GM21619 (cell line): ENCODE results near the gene KRT37.
"Not testable (repeated sequence)": the region's sequence is repeated elsewhere in the genome, so short reads cannot be mapped to it uniquely, and the experiment has no call there.

Experiments used
- ATAC-seq: cut with Tn5 transposase; IDR thresholded peaks from one replicate; pipeline ENCODE4 v1.9.1; 2021; ENCODE audit not compliant: unreplicated experiment

Gene KRT37

DNA sequence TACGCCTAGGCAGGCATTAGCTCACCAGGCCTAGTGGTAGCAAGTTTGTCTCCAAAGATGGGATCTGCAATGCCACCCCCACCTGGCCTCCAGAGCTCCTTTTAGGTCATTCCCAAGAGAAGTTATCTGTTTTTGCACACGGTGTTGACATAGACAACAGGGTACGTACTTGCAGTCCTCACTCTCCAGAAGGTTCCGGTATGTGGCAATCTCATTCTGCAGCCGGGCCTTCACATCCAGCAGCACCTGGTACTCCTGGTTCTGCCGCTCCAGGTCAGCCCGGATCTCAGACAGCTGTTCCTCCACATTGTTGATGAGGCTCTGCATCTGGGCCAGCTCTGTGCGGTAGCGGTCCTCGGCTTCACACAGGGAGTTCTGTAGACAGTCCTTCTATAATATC lies 17.2 kb downstream of the KRT37 start:
- no peak for ATAC-seq

DNA sequence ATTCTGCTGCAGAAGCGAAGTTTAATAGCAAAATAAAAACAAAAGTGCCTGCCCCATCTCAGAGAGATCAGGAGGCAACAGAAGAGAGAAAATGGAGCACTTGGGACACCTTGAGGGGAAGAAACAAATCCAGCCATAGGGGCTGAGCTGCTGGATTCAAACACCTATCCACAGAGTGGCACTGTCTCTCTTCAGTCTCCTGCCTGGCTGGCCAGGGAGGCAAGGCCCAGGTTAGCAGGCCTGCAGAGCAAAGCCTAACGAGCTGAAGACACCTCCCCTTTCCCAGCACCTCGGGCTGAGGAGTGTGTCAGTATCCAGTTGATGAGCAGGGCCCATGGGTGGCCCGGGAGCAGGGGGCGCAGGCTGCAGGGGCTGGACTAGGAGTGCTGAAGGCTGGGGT lies 18.2 kb downstream of the KRT37 start:
- ATAC-seq: no peak

DNA sequence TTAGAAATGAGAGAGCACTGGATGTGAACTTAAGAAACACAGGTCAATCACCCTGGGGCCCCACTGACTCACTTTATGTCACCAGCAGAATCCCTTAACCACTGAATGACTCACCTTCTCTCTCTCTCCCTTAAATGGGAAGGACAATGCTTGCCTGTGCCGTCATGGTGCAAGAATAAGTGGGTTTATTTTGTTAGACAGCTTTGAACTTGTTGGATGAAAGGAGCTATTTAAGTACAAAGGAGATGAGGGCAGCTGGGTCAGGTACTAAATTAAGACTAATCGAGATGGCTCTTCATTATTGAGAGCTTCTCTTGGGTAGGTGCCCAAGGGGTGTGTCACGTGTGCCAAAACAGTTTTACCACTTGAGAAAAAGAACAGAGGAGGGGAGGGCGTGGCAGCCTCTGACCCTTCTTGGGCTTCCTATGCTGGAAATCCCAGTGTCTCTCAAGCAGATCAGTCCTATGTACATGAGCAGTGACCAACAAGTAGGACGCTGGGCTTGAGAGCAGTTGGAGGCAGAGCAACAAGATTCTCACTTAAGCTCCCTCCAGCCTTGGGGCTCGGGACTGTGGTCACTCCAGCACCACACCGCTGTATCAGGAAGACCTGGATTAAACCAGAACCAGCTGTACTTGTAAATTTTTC lies 20.2 kb downstream of the KRT37 start:
- no peak for ATAC-seq

DNA sequence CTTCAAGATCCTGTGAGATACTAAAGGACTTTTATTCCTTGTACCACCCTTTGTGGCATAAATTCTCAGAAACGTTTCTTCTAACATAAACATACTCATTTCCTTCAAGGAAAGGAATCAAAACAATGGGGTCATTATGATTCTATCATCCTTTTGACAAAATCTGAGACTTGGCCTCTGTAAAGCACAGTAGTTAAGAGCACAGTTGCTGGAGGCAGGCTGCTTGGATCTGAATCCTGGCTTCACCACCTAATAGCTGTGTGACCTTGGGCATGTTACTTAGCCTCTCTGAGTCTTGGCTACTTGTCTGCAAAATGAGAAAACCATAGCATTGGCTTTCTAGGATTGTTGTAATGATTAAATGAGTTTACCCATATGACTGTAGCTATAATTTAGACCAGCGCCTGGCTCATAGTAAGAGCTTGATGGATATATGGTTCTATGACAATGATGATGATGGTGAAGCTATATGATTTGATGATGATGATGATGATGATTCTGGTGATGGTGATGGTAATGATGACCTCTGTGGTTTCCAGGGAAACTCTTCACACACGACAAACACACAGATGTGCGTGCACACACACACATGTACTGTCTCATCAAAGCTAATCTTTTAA lies 20.9 kb downstream of the KRT37 start:
- ATAC-seq: no peak

DNA sequence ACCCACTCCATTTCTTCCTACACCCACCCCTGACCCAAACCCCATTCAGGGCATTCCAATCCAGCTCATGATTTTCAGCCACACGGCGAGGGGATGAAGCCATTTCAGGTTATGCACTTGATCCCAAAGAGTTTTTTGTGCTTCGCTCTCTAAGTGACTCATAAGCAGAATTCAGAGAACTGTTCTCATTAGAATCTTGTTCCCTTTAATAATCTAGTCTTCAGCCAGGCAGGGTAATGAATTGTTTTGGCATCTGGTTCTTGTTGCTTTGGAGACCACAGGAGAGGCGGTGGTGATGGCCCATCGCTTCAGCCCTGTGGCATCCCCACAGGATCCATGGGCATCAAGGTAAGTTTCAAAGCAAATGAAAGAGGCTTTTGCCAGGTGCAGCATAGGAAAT lies 22.2 kb downstream of the KRT37 start:
- ATAC-seq: no peak

DNA sequence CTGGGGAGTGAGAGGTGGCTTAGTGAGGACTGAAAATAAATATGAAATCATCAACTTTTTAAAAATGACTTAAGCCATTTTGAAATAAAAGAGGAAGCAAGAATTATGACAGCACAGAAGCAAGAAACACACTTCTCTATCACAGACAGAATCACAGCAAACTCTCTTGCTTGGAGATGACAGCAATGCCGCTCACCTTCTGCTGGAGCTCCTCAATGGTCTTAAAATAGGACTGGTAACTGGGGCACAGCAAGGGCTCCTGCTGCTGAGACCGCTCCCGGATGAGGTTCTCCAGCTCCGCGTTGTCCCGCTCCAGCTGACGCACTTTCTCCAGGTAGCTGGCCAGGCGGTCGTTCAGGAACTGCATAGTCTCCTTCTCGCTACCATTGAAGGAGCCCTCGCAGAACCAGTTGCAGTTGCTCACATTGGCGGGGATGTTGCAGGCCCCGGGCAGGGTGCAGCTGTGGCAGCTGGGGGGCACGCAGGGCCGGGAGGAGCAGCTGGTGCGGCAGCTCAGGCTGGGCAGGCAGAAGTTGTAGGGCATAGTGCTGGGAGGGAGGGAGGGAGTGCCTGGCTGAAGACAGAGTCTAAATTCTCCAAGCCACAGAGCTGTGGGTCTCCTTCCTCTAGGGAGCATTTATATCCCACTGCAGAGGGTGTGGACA lies 27.3 kb downstream of the KRT37 start, which contains the start of gene KRT31:
TSS of gene KRT31 (minus strand) at position 613 of the 665 bp plus-strand sequence. CDS start at position 544, 69 bp downstream.
- no peak for ATAC-seq

DNA sequence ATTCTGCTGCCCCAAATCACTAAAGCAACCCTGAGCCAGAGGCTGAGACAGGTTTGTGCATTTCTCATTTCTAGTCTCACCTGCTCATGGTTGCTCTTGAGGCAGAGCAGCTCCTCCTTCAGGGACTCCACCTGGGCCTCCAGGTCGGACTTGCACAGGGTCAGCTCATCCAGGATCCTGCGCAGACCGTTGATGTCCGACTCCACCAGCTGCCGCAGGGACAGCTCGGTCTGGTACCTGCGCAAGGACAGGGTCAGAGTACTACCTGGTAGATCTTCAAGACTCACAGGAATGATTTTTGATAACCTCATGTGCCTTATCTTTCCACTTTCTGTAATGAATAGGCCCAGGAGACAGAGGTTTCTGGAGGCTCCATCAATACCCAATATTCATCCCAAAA lies 28.0 kb downstream of the KRT37 start:
- ATAC-seq: no peak

DNA sequence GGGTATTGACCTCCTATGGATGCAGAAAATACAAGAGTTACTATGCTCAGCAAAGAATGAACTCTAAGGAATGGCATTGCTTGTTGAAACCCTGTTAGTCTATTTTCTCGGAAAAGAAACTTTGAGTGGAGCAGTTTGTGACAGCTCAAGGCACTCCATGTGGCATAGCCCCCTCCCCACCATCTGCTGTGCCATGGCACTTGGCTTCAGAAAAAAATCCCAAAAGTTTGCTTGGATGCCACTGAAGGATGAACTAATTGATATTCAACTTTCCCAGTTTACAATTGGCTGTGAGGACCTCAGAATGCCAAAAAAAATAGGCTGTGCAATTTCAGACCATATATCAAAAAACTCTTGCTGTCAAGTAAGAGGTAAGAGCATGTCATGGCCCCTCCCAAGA lies 28.8 kb downstream of the KRT37 start:
- no peak for ATAC-seq

DNA sequence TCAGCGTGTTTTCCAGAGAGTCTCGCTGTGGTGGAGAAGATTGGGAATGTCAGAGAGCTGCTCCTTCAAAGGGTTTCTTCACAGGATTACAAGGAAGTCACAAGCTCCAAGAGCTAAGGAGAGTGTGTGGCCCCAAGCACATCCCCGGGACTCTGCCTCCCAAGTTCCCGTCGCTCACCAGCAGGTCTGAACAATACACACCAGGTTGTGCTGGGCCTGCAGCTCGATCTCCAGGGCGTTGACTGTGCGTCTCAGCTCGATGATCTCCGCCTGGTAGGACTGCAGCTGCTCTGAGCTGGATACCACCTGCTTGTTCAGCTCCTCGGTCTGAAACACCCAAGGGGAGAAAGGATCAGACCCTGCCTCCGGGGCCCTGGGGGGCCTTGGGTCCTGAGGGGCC lies 29.3 kb downstream of the KRT37 start:
- ATAC-seq: not testable (repeated sequence)

DNA sequence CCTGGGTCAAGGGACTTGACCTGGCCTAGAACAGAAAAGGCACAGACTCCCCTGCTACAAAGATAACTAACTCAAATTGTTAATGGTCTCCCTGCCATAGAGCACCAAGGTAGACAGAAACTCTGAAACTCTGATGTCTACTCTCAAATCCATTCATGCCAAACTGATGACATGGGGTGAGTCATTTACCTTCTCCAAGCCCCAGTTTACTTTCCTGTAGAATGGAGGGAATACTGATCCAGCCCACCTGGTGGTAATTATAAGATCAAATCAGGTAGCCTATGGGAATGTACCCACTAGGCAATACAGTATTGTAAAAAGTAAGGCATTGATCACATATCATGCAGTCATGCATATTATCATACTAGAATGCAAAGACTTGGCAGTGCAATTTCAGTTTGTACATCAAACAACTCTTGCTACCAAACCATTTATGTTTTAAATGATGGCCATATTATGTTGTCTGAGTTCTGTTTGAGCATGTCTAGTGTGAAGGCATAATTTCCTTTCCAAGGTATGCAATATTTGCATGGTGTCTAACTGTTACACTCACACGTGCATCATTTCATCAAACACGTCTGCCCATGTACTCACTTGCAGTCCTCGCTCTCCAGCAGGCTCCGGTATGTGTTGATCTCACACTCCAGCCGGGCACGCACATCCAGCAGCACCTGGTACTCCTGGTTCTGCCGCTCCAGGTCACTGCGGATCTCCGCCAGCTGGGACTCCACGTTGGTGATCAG lies 30.0 kb downstream of the KRT37 start:
- ATAC-seq: no peak

DNA sequence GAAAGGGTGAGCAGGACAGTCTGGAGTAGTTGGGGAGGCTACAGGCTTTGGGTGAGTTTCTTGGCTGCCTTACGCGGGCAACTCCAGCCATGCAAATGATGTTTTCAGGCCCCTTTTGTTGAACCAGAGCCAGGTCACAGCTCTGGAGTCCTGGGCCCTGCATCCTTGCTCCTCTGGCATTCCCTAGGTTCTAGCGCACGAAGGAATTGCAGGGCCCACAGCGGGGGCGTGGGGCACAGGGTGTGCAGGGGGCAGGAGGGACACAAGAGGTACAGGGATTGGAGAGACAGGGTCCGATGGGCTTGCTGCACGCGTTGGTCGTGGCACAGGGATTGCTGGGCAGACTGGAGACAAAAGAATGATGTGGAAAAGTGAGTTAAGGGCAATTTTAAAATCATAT lies 30.6 kb downstream of the KRT37 start:
- ATAC-seq: no peak

DNA sequence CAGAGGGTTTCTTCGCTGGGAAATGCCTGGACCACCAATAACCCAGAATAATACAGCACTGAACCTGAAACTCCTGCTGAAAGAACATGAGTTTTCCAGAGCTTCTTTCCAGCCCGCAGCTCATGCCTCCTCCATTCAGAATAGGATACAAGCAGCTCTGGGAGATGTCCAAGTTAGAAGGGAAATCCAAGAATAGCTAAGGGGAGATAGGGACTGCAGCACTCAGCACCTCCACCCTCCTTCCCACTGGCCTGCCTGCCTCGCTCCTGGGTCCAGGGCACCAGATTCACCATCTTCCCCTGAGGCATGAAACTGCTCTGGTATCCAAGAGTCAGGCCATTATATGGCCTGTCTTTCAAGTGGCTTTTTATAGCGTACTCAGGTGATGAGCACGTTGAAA lies 31.1 kb downstream of the KRT37 start:
- ATAC-seq: no peak

DNA sequence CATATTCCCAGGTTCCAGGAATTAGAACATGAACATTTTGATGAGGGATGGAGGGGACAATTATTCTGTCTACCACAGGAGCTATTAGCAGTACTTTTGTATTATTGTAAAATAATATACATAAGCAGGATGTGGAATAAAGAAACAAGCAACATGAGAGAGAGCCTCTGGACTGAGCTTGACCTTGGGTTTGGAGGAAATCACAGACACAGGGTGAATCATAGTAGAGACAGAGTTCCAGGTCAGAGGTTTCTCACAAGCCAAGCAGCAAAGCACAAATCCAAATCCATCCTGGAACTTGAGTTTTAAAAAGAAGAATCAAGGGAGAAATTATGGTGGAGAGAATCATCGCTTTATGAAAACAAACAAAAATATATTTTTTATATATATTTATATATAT lies 32.1 kb downstream of the KRT37 start:
- no peak for ATAC-seq

DNA sequence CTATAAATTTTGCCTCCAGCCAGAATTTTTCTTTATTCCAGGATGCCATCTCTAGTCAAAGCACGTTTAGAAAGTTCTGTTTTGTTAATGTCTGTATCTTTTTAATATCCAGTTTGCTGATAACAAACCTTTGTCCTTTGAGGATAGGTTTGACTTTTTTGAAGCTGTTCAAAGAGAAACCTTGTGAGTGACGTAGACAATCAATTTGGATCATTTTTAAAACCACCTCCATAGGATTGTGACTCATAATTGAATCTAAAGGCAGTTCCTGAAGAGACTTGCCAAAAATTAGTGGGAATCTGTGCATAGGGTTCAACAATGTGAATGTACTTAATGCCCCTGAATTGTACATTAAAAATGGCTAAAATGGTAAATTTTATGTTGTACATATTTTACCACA lies 32.9 kb downstream of the KRT37 start:
- ATAC-seq: no peak

DNA sequence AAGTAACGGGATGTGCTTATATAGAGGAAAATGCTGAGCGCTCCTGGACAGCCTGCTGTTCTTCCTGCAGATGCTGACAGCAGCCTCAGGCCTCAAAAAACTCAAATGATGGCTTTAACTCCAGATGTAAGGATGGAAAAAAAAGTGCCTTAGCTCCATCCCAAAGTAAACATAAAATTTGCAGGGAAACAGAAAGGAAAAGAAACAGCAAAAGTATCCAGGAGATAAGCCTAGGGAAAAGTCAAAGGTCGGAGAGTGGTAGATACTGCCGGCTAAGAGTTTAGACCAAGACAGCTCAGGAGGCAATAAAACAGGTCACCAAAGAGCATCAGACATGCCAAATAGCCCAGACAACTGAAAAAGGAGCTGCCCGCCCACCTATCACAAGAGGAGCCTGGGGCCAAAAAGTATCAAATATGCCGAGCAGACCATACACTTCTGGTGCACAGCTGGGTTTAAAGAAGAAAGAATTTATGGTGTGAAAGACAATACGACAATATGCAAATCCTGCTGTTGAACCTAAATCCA lies 33.9 kb downstream of the KRT37 start:
- ATAC-seq: no peak

DNA sequence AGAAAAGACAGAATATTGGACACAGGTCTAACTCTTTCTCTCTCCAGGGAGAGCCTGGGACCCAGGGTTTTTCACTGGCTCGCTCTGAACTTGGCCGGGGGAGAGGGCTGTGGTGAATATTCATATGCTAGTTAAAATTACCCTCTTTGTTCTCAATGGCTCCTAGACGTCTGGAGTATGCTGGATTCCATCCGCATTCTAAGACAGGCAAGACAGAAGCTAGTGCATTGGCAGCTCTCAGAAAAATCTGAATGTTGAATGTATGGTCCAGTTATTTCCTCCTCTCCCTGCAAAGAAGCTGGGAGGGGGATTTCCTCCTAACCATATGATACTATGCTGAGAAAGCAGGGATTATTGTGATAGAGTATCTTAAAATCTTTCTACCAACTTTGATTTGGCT lies 36.7 kb downstream of the KRT37 start:
- no peak for ATAC-seq

DNA sequence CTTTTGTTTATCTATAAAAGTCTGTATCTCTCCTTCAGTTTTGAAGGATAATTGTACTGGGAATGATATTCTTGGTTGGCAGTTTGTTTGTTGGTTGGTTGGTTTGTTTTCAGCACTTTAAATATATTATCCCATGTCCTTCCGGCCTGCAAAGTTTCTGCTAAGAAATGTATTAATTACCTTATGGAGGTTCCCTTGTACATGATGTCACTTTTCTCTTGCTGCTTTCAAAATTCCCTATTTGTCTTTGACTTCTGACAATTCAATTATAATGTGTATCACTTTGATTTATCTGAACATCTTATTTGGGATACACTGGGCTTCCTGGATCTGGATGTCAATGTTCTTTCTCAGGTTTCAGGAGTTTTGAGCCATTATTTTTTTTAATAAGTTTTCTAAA lies 38.2 kb downstream of the KRT37 start:
- no peak for ATAC-seq

DNA sequence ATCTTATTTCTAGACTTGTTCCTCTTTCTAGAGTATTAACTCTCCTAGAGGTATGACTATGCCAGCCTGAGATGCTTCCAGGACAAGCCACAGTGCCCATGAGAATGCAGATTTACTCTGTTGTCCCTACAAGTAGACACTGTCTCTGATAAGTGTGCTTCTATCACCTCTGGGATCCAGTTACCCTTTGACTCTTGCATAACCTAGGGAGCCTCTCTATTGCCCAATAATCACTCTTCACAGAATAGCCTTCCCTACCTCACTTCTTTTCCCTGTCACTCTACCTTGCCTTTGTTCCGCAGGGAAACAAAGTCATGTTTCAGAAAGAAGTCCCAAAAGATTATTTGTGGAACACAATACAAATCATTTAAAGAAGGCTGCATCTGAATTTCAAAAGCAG lies 40.7 kb downstream of the KRT37 start:
- ATAC-seq: no peak

DNA sequence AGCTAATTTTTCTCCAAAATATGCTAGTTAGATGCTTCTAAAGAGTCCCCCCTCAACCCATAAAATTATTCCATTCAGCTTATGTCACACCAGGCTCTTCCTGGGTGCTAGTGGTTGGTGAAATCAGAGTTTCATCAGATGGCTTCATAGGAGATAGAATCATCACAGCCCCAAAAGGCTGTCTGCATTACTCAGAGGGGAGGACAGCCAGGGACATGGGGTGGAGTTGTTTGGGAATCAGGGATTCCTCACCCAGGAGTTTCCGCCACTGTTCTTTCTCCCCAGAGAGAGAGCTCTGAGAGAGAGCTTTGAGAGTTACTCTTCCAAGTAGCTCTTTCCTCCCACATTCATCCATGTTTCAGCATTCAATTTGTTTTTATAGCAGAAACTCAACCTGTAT lies 42.0 kb downstream of the KRT37 start:
- no peak for ATAC-seq

DNA sequence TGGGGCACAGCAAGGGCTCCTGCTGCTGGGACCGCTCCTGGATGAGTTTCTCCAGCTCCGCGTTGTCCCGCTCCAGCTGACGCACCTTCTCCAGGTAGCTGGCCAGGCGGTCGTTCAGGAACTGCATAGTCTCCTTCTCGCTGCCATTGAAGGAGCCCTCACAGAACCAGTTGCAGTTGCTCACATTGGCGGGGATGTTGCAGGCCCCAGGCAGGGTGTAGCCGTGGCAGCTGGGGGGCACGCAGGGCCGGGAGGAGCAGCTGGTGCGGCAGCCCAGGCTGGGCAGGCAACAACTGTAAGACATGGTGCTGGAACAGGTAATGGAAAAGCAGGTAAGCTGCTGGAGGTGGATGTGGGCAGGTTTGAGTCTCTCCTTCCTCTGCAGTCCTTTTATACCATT lies 42.4 kb downstream of the KRT37 start, which contains the start of gene KRT34:
TSS of gene KRT34 (minus strand) at position 364 of the 400 bp plus-strand sequence. CDS start at position 304, 60 bp downstream.
- ATAC-seq: not testable (repeated sequence)

DNA sequence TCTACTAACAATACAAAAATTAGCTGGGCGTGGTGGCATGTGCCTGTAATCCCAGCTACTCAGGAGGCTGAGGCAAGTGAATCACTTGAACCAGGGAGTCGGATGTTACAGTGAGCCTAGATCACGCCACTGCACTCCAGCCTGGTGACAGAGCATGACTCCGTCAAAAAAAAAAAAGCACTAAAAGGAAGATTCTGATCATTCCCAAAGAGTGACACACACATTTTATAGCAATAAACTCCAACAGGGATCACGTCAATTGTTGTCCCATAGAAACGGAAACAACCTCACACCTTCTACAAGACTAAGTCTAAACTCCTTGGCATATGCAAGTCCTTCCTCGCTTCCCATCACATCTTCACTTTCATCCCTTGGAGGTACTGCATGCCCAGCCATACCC lies 44.3 kb downstream of the KRT37 start:
- ATAC-seq: not testable (repeated sequence)
